Smooth muscle cell (in vitro differentiated cells): ENCODE measurements around the gene OR11H6. TPM values are rescaled to one million over a fixed set of nuclear protein-coding genes. Genes with fewer than 3 reads are reported as not detected.

ENCODE experiments used
- DNase-seq: peaks from one replicate; lab custom pipeline; 2025; ENCODE audit not compliant: unreplicated experiment; lab: John Stamatoyannopoulos, UW
- H2AFZ ChIP-seq: fragments of 200-600 bp; sonication (generic); 2 replicates; pipeline ENCODE4 v1.6.0; 2016; ENCODE audit warnings: antibody characterized with exemption, low read depth, mild to moderate bottlenecking
- H3F3A ChIP-seq: fragments of 200-600 bp; sonication (generic); 2 replicates; pipeline ENCODE4 v1.6.0; 2017; ENCODE audit warnings: antibody characterized with exemption, low read depth
- H3K27ac ChIP-seq: fragments of 200-600 bp; sonication (generic); 2 replicates; pipeline ENCODE4 v1.5.1; 2016; ENCODE audit warnings: low read depth, mild to moderate bottlenecking
- H3K27me3 ChIP-seq: fragments of 200-600 bp; sonication (generic); 2 replicates; pipeline ENCODE4 v1.6.1; 2016; ENCODE audit warnings: low read depth, mild to moderate bottlenecking
- H3K36me3 ChIP-seq: fragments of 200-600 bp; sonication (generic); 2 replicates; pipeline ENCODE4 v1.5.1; 2016; ENCODE audit warnings: low read depth
- H3K4me1 ChIP-seq: fragments of 200-600 bp; sonication (generic); 2 replicates; pipeline ENCODE4 v1.5.1; 2016; ENCODE audit warnings: low read depth
- H3K4me2 ChIP-seq: fragments of 200-600 bp; sonication (generic); 2 replicates; pipeline ENCODE4 v1.6.0; 2016; ENCODE audit warnings: mild to moderate bottlenecking
- H3K4me3 ChIP-seq: fragments of 200-600 bp; sonication (generic); 2 replicates; pipeline ENCODE4 v1.5.1; 2016; ENCODE audit warnings: mild to moderate bottlenecking
- H3K79me2 ChIP-seq: fragments of 200-600 bp; sonication (generic); 2 replicates; pipeline ENCODE4 v1.6.0; 2016; ENCODE audit warnings: low read depth, mild to moderate bottlenecking
- H3K9ac ChIP-seq: fragments of 200-600 bp; sonication (generic); 2 replicates; pipeline ENCODE4 v1.6.0; 2016; ENCODE audit warnings: low read depth
- H3K9me3 ChIP-seq: fragments of 200-600 bp; sonication (generic); replicated peaks from 2 replicates; pipeline ENCODE4 v1.5.1; 2016; ENCODE audit warnings: low read depth
- H4K20me1 ChIP-seq: fragments of 200-600 bp; sonication (generic); 2 replicates; pipeline ENCODE4 v1.6.0; 2016; ENCODE audit warnings: low read depth
- CTCF ChIP-seq: fragments of 200-600 bp; sonication (generic); IDR thresholded peaks from 2 replicates; pipeline ENCODE4 v1.5.1; 2017; ENCODE audit warnings: borderline replicate concordance, mild to moderate bottlenecking, antibody characterized with exemption; ENCODE audit not compliant: insufficient read depth, poor library complexity, severe bottlenecking
- WGBS: methylation state at CpG from one replicate; pipeline ENCODE4 v1.1.7; 2016; ENCODE audit warnings: low lambda C conversion rate; 5-methylcytosine and 5-hydroxymethylcytosine counted together
- polyA plus RNA-seq: library from polyadenylated mRNA; unstranded; fragments of >200 nt; fragmentation: Nextera tagmentation; extraction: Ambion mirVana; gene quantifications from 2 replicates; pipeline ENCODE4 v1.2.1, GENCODE V29; 2016
- total RNA-seq: library from RNA; depleted of rRNA; stranded (reverse); fragments of >200 nt; gene quantifications from 2 replicates; pipeline ENCODE4 v1.2.3, GENCODE V29; 2014

OR11H6 gene
- total and polyA plus RNA-seq, 2 experiments from 2014 or later = not detected

GRCh38 chr14:20179218-20179617 lies 44.3 kb upstream of the OR11H6 start:
- WGBS = 48% methylated on average over 5 of the region's 5 CpGs
- Histone ChIP-seq H3K4me1 (no peaks in the 10 kb centered on the region), H3K36me3 (no peaks in the 10 kb centered on the region), H3K4me3 (no peak overlapping the region), H3K9me3 (peaks cover 8% of the 10 kb centered on the region), H3K9ac (no peak overlapping the region), H3K4me2 (no peak overlapping the region), H3K27ac (no peak overlapping the region), H3K79me2 (no peaks in the 10 kb centered on the region), H3K27me3 (no peaks in the 10 kb centered on the region), H4K20me1 (no peaks in the 10 kb centered on the region), H3F3A (no peaks in the 10 kb centered on the region), H2AFZ (no peak overlapping the region)
- TF ChIP-seq CTCF = no peak
- DNase-seq = no peak

GRCh38 chr14:20179880-20180279 lies 43.6 kb upstream of the OR11H6 start:
- no peak for DNase-seq

DNA sequence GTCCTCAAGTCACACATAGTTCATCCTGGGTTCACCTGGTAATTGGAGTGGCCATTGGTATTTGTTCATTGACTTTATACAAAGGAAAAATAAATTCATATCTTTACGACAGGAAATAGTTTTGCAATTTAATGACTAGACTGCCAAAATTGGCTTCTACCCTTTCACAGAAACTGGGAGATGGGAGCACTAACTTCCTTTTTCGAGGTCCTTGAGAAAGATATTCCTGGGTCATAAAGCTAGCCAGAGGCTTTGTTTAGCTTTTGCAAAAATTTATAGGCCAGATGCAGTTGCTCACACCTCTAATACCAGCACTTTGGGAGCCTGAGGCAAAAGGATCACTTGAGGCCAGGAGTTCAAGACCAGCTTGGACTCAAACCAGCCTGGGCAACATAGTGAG lies 43.0 kb upstream of the OR11H6 start:
- H3K4me1 ChIP-seq = no peaks in the 10 kb centered on the region
- H3K4me3 ChIP-seq = no peak overlapping the region
- no peaks in the 10 kb centered on the region for H3K27me3 ChIP-seq
- no peak for TF ChIP-seq CTCF
- H3K9me3 ChIP-seq = peaks cover 8% of the 10 kb centered on the region
- no peaks in the 10 kb centered on the region for H3K79me2 ChIP-seq
- 41% methylated on average over 2 of the region's 2 CpGs for WGBS
- no peaks in the 10 kb centered on the region for H3F3A ChIP-seq
- H3K27ac ChIP-seq = no peak overlapping the region
- no peaks in the 10 kb centered on the region for H4K20me1 ChIP-seq
- H3K9ac ChIP-seq = no peak overlapping the region
- H2AFZ ChIP-seq = no peak overlapping the region
- no peak for DNase-seq
- H3K36me3 ChIP-seq = no peaks in the 10 kb centered on the region
- H3K4me2 ChIP-seq = no peak overlapping the region

More at GRCh38 chr14:20179880-20180279, 43.6 kb upstream of the OR11H6 start:
- Histone ChIP-seq H3K9ac (no peak overlapping the region), H3K27me3 (no peaks in the 10 kb centered on the region), H3K79me2 (no peaks in the 10 kb centered on the region), H3K4me2 (no peak overlapping the region), H2AFZ (no peak overlapping the region), H4K20me1 (no peaks in the 10 kb centered on the region), H3K27ac (no peak overlapping the region), H3K36me3 (no peaks in the 10 kb centered on the region), H3K9me3 (peaks cover 8% of the 10 kb centered on the region), H3F3A (no peaks in the 10 kb centered on the region), H3K4me1 (no peaks in the 10 kb centered on the region), H3K4me3 (no peak overlapping the region)
- 54% methylated on average over 2 of the region's 2 CpGs for WGBS
- no peak for TF ChIP-seq CTCF

DNA sequence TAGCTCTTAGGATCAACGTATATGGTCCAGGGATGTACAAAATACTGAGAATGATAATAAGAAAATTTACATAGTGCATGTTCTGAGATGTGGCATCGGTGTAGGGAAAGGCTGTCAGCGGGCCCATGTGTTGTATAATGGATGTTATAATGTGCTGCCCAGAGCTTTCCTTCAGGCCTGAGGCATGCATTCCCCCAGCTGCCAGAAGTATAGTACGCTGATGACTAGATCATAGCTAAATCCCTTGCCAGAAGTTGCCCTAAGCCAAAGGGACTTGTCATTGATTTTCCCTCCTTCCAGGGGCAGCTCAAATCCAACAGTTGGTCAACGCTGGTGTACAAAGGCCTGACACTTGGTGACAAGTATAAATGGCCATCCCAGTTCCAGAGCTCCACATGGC lies 39.3 kb upstream of the OR11H6 start:
- no peak overlapping the region for H3K4me3 ChIP-seq
- H3K9ac ChIP-seq = no peak overlapping the region
- no peaks in the 10 kb centered on the region for H3K4me1 ChIP-seq
- no peaks in the 10 kb centered on the region for H3K27me3 ChIP-seq
- 56% methylated on average over 5 of the region's 5 CpGs for whole genome bisulfite sequencing
- no peaks in the 10 kb centered on the region for H3F3A ChIP-seq
- H3K27ac ChIP-seq = no peak overlapping the region
- no peak for TF ChIP-seq CTCF
- no peak overlapping the region for H3K4me2 ChIP-seq
- H4K20me1 ChIP-seq = no peaks in the 10 kb centered on the region
- H3K36me3 ChIP-seq = no peaks in the 10 kb centered on the region
- DNase-seq = no peak
- no peaks in the 10 kb centered on the region for H3K9me3 ChIP-seq
- H2AFZ ChIP-seq = no peak overlapping the region
- H3K79me2 ChIP-seq = no peaks in the 10 kb centered on the region
